ENCODE measurements around the gene SIL1. TPM values are rescaled to one million over a fixed set of nuclear protein-coding genes. Genes with fewer than 3 reads are reported as not detected.

SIL1 gene
- total RNA-seq, 1 experiment from 2014 or later: 114 TPM

DNA sequence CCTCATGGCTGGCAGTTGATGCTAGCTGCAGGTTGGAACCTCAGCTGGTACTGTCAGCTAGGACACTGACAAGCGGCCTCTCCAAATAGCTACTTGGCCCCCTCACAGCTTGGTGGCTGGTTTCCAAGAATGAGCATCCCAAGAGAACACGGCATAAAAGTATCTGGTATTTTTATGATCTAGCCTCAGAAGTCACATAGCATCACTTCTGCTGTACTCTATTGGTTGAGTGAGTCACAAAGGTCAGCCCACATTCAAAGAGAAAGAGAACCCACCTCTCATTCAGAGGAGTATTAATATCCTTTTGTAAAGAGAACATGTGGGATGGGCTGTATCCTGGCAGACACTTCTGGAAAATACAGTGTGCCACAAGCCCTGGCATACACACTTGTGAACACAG is 6.0 kb upstream of the SIL1 start:
- no peaks in the 10 kb centered on the region for H3K36me3 Mint-ChIP-seq (ENCODE audit: insufficient read depth, unreplicated experiment)
- H3K4me3 Mint-ChIP-seq (ENCODE audit: unreplicated experiment): no peak overlapping the region
- ChIA-PET CTCF (interaction anchor here (0.5 to 0.9 kb wide), 2 partner anchors 15 to 47 kb away, joined by 3 to 4 read pairs; no protein-coding TSS in a partner anchor), POLR2A (interaction anchor here (3.0 kb wide), 1 partner anchor 25 kb away, joined by 11 read pairs; no protein-coding TSS in a partner anchor)
- BruUV-seq (replicated peaks): no TSS peak
- no peaks in the 10 kb centered on the region for H3K27me3 Mint-ChIP-seq (ENCODE audit: insufficient read depth, unreplicated experiment)
- no peaks in the 10 kb centered on the region for H3K4me1 Mint-ChIP-seq (ENCODE audit: insufficient read depth, unreplicated experiment)
- intact Hi-C loops (cut with micrococcal nuclease): no loop called here
- no peaks in the 10 kb centered on the region for H3K9me3 Mint-ChIP-seq (ENCODE audit: unreplicated experiment)
- DNase-seq (ENCODE audit: unreplicated experiment): no peak
- no peak overlapping the region for H3K27ac Mint-ChIP-seq (ENCODE audit: low read depth, unreplicated experiment)
- TF ChIP-seq, protein P1, sequence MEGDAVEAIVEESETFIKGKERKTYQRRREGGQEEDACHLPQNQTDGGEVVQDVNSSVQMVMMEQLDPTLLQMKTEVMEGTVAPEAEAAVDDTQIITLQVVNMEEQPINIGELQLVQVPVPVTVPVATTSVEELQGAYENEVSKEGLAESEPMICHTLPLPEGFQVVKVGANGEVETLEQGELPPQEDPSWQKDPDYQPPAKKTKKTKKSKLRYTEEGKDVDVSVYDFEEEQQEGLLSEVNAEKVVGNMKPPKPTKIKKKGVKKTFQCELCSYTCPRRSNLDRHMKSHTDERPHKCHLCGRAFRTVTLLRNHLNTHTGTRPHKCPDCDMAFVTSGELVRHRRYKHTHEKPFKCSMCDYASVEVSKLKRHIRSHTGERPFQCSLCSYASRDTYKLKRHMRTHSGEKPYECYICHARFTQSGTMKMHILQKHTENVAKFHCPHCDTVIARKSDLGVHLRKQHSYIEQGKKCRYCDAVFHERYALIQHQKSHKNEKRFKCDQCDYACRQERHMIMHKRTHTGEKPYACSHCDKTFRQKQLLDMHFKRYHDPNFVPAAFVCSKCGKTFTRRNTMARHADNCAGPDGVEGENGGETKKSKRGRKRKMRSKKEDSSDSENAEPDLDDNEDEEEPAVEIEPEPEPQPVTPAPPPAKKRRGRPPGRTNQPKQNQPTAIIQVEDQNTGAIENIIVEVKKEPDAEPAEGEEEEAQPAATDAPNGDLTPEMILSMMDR (IDR thresholded peaks at IDR 0.05; ENCODE audit: unreplicated experiment): no peak

- intact Hi-C loops (cut with micrococcal nuclease): no loop called here
- H3K36me3 Mint-ChIP-seq (ENCODE audit: insufficient read depth, unreplicated experiment): peaks cover 26% of the 10 kb centered on the region
- ChIA-PET CTCF (interaction anchor here (0.6 to 1.6 kb wide), 6 partner anchors 61 to 386 kb away, joined by 3 to 4 read pairs (median 3); no protein-coding TSS in a partner anchor), POLR2A (interaction anchor here (0.6 to 2.4 kb wide), 11 partner anchors 8 to 558 kb away, joined by 3 to 23 read pairs (median 5); no protein-coding TSS in a partner anchor)
- no peaks in the 10 kb centered on the region for H3K27me3 Mint-ChIP-seq (ENCODE audit: insufficient read depth, unreplicated experiment)
- H3K4me1 Mint-ChIP-seq (ENCODE audit: insufficient read depth, unreplicated experiment): peaks cover 17% of the 10 kb centered on the region
- DNase-seq (ENCODE audit: unreplicated experiment): no peak
- no peak overlapping the region for H3K4me3 Mint-ChIP-seq (ENCODE audit: unreplicated experiment)
- TF ChIP-seq, protein P1 (IDR thresholded peaks at IDR 0.05; ENCODE audit: unreplicated experiment): no peak
- H3K27ac Mint-ChIP-seq (ENCODE audit: low read depth, unreplicated experiment): no peak overlapping the region
- BruUV-seq (replicated peaks): no TSS peak
- no peaks in the 10 kb centered on the region for H3K9me3 Mint-ChIP-seq (ENCODE audit: unreplicated experiment)
These were observed 1.2 kb upstream of the SIL1 start for GRCh38 chr5:139199321-139199720.

- intact Hi-C loops (cut with micrococcal nuclease): no loop called here
- H3K27ac Mint-ChIP-seq (ENCODE audit: low read depth, unreplicated experiment): peak overlapping the region; percentile 93
- H3K4me3 Mint-ChIP-seq (ENCODE audit: unreplicated experiment): peak overlapping the region; percentile 84
- H3K27me3 Mint-ChIP-seq (ENCODE audit: insufficient read depth, unreplicated experiment): no peaks in the 10 kb centered on the region
- no peak for DNase-seq (ENCODE audit: unreplicated experiment)
- BruUV-seq (replicated peaks): no TSS peak
- peaks cover 17% of the 10 kb centered on the region for H3K4me1 Mint-ChIP-seq (ENCODE audit: insufficient read depth, unreplicated experiment)
- H3K9me3 Mint-ChIP-seq (ENCODE audit: unreplicated experiment): no peaks in the 10 kb centered on the region
- peaks cover 54% of the 10 kb centered on the region for H3K36me3 Mint-ChIP-seq (ENCODE audit: insufficient read depth, unreplicated experiment)
- TF ChIP-seq, protein P1 (IDR thresholded peaks at IDR 0.05; ENCODE audit: unreplicated experiment): no peak
- POLR2A ChIA-PET: interaction anchor here (0.7 to 1.5 kb wide), 2 partner anchors 18 to 77 kb away, joined by 3 to 4 read pairs; no protein-coding TSS in a partner anchor
- CTCF ChIA-PET: interaction anchor here (1.0 kb wide), 1 partner anchor 65 kb away, joined by 3 read pairs; no protein-coding TSS in a partner anchor
These were observed 1.7 kb downstream of the SIL1 start for GRCh38 chr5:139196296-139196956.

DNA sequence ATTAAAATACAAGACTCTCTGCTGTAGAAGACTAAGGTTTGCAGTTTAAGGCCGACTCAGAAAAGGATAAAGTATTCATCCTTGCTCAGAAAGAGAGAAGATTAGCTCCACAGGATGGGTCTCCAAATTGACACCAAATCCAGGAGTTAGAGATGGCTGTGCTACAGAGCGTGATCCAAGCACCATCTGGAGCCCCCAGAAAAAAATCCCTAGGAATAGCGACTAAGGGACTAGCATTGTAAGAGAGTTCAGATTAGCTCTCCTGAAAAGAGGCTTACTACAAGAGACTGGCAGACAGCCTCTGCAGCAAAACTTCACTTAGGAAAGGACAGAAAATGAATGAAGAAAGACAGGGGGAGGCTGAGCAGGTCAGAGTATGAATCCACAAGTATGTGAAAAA is 3.7 kb downstream of the SIL1 start:
- Mint-ChIP-seq H3K4me1 (ENCODE audit: insufficient read depth, unreplicated experiment) (peaks cover 17% of the 10 kb centered on the region), H3K36me3 (ENCODE audit: insufficient read depth, unreplicated experiment) (peaks cover 56% of the 10 kb centered on the region), H3K9me3 (ENCODE audit: unreplicated experiment) (no peaks in the 10 kb centered on the region), H3K27me3 (ENCODE audit: insufficient read depth, unreplicated experiment) (no peaks in the 10 kb centered on the region), H3K27ac (ENCODE audit: low read depth, unreplicated experiment) (no peak overlapping the region), H3K4me3 (ENCODE audit: unreplicated experiment) (no peak overlapping the region)
- intact Hi-C loops (cut with micrococcal nuclease): no loop called here
- TF ChIP-seq, protein P1 (IDR thresholded peaks at IDR 0.05; ENCODE audit: unreplicated experiment): no peak
- no peak for DNase-seq (ENCODE audit: unreplicated experiment)
- ChIA-PET POLR2A (interaction anchor here (1.3 kb wide), 2 partner anchors 12 to 36 kb away, joined by 3 to 4 read pairs; no protein-coding TSS in a partner anchor), CTCF (interaction anchor here (0.6 to 0.7 kb wide), 2 partner anchors 15 to 1115 kb away, joined by 3 to 5 read pairs; no protein-coding TSS in a partner anchor)
- BruUV-seq (replicated peaks): no TSS peak

Measured in MCF 10A (cell line).